ENCODE results near the gene PXDN. TPM values are rescaled to one million over a fixed set of nuclear protein-coding genes. Genes with fewer than 3 reads are reported as not detected.

PXDN gene
- total RNA-seq, 2 experiments from 2014 or later = not detected

DNA sequence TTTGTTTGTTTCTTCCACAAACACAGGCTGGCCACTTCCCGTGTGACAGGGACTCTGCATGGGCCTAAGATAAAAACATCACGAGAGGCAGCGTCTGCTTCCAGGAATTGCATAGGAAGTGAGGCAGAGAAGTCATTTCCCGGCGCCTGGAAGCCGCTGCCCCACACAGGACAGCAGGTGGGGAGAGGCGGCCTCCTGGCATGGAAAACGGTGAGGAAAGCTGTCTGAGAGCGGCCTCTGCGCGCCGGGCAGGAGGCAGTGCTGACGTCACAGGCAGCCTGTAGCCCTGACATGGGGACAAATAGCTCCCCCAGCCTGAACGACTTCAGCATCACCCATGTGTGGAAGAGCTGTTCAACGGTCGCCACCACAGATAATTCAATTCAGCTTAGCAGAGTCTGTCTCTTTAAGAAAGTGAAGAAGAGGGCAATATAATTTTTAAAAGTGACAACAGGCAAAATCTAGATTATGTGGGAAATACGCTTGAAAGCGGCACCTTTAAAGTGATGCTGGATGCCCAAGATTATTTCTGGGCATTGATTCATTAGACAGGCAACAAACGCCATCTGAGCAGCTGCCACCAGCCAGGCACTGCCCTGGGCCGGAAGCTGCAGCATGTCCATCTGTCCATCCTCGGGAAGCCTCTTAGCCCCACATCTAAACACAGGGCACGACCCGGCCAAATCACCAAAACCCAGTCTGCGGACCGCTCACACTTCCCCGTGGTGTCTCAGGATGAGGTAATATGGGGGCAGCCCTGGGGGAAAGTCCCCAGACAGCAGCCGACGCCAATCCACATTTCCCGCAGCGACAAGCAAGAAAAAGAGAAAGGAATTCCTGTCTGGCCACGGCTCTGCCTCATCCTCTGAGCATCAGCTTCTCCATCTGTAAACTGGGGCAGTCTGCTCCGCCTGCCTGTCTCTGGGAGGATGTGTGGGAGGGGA, 138.9 kb downstream of the PXDN start:
- Mint-ChIP-seq H3K27me3 (peaks cover 2% of the 10 kb centered on the region), H3K4me1 (ENCODE audit: low read depth) (no peaks in the 10 kb centered on the region), H3K9me3 (no peaks in the 10 kb centered on the region), H3K4me3 (no peak overlapping the region), H3K27ac (no peak overlapping the region), H3K36me3 (no peaks in the 10 kb centered on the region)
- intact Hi-C loops (cut with micrococcal nuclease) = no loop called here
- no peak for DNase-seq
- POLR2A ChIA-PET = no interaction called here
- CTCF ChIA-PET = no interaction called here

DNA sequence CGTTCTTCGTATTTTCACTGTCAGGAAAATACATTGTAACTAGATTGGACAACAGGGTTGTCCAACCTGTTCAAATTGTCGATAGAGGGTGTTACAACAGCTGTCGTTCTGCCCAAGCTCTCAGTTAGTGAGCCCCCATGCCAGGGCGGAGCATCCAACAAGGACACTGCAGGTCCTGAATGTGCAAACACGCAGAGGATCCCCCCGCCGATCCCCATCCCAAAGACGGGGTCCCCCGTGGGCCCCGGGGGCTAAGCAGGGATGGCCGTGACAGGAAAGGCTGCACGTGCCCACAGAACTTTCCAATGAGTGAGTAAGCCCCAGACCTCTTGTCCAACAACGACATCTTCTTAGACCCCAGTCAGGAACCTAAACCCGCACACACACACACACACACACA, 140.8 kb downstream of the PXDN start:
- POLR2A ChIA-PET = no interaction called here
- no peaks in the 10 kb centered on the region for H3K4me1 Mint-ChIP-seq (ENCODE audit: low read depth)
- H3K36me3 Mint-ChIP-seq = no peaks in the 10 kb centered on the region
- no peak for DNase-seq
- H3K4me3 Mint-ChIP-seq = no peak overlapping the region
- no peak overlapping the region for H3K27ac Mint-ChIP-seq
- H3K9me3 Mint-ChIP-seq = no peaks in the 10 kb centered on the region
- CTCF ChIA-PET = no interaction called here
- intact Hi-C loops (cut with micrococcal nuclease) = no loop called here
- H3K27me3 Mint-ChIP-seq = peaks cover 1% of the 10 kb centered on the region

DNA sequence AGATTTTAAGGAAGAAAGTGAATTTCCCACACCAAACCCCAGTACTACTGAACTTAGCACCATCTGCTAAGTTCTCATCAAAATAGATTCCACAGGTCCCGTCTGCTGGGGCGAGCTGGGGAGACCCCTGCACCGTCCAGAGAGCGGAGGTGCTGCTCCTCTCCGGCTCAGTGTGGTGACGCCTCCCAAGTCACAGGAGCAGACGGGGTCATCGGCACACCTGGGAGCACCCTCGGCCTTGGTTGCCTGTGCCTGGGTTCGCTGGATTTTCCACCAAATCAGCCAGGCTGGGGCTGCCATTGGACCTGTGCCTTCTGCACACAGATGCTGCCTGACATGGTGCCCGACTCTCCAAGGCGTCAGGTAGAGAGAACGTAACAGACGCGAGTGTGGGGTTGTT, 141.3 kb downstream of the PXDN start:
- CTCF ChIA-PET = no interaction called here
- no peak for DNase-seq
- no peaks in the 10 kb centered on the region for H3K9me3 Mint-ChIP-seq
- POLR2A ChIA-PET = no interaction called here
- peaks cover 1% of the 10 kb centered on the region for H3K27me3 Mint-ChIP-seq
- intact Hi-C loops (cut with micrococcal nuclease) = no loop called here
- H3K36me3 Mint-ChIP-seq = no peaks in the 10 kb centered on the region
- H3K27ac Mint-ChIP-seq = no peak overlapping the region
- H3K4me1 Mint-ChIP-seq (ENCODE audit: low read depth) = no peaks in the 10 kb centered on the region
- H3K4me3 Mint-ChIP-seq = no peak overlapping the region

DNA sequence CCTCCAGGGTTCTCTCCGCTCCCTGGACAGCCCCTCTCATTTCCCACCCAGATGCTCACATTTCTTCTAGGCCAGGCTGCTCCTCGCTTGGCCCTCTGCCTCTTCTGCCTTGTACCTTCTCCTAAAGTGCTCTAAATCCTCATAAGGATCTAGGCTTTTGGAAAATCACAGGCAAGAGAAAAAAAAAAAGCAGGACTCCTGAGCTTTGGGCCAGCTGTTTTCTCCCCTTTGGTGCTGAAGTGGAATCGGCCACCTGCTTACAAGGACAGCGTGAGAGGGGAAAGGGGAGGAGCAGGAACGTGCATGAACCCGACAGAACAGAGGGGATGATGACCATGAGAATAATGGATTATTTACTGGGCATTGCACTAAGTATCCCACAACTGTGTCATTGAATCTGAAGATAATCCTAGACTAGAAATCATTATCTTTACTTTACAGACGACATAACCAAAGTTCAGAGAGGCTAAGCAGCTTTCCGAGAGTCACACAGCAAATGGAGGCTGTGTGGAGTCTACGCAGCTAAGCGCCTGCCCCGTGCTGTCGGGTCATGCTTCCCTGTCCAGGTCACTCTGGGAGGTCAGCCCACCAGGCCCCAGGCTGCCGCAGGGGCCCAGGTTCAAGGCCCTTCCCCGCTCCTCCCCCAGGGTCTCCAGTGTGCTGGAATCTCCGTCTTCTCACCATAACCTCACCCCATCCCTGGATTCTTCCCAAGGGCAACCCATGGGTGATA, 141.9 kb downstream of the PXDN start:
- POLR2A ChIA-PET = no interaction called here
- DNase-seq = no peak
- no peaks in the 10 kb centered on the region for H3K36me3 Mint-ChIP-seq
- CTCF ChIA-PET = no interaction called here
- intact Hi-C loops (cut with micrococcal nuclease) = no loop called here
- H3K4me3 Mint-ChIP-seq = no peak overlapping the region
- no peaks in the 10 kb centered on the region for H3K4me1 Mint-ChIP-seq (ENCODE audit: low read depth)
- peaks cover 1% of the 10 kb centered on the region for H3K27me3 Mint-ChIP-seq
- no peak overlapping the region for H3K27ac Mint-ChIP-seq
- H3K9me3 Mint-ChIP-seq = no peaks in the 10 kb centered on the region

DNA sequence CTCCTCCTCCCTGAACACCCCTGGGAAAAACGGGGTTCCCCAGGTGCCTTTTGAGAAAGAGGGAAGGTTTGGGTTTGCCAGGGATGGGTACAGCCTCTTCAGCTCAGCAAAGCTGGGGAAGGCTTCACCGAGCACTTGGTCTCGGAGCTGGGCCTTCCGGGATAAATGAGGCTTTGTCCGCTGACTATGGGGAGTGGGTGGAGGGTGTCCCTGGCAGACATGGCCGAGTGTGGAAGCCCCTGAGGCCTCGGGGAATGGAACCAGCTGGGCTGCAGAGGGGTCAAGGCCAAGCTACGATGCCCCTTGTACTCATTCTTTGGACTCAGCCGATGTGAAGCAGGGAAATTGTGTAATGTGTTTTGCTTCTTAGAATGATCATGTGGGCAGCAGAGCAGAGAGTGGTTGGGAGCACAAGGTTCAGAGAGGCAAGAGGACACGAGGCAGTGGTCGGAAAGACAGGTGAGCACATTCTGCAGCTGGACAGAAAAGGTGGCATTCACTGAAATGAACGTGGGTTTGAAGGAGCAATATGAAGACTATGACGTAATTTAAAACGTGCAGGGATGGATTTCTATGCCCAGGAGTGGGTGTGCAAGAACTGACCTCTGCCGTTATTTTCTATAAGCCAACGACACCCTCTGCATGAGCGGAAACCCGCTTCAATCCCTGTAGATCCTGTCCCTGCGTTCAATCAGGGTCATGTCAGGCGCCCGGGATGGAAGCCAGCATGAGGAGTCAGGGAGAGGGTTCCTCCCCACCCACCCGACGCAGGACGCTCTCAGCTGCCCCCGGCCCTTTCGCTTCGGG, 142.6 kb downstream of the PXDN start:
- intact Hi-C loops (cut with micrococcal nuclease) = no loop called here
- ChIA-PET POLR2A (no interaction called here), CTCF (interaction anchor here (0.6 kb wide), 1 partner anchor 1166 kb away, joined by 3 read pairs; no protein-coding TSS in a partner anchor)
- Mint-ChIP-seq H3K36me3 (no peaks in the 10 kb centered on the region), H3K4me1 (ENCODE audit: low read depth) (no peaks in the 10 kb centered on the region), H3K27ac (no peak overlapping the region), H3K4me3 (no peak overlapping the region), H3K27me3 (no peaks in the 10 kb centered on the region), H3K9me3 (no peaks in the 10 kb centered on the region)
- DNase-seq = no peak

DNA sequence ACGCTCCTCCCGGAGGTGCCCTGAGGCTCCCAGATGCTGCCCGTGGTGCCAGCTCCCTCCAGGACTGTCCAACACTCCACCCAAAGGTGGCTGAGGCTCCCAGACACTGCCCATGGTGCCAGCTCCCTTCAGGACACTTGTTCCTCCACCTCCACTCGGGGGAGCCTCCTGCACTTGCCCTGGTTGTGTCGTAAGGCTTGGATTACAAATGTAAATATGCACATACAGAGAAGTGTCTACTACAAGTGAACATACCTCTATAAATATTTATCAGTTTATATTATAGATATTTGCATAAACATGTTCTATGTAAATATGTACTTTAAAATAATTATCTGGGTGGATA, 143.3 kb downstream of the PXDN start:
- intact Hi-C loops (cut with micrococcal nuclease) = no loop called here
- CTCF ChIA-PET = interaction anchor here (0.6 kb wide), 1 partner anchor 1166 kb away, joined by 3 read pairs; no protein-coding TSS in a partner anchor
- H3K36me3 Mint-ChIP-seq = no peaks in the 10 kb centered on the region
- no peaks in the 10 kb centered on the region for H3K27me3 Mint-ChIP-seq
- H3K4me1 Mint-ChIP-seq (ENCODE audit: low read depth) = no peaks in the 10 kb centered on the region
- no peak overlapping the region for H3K4me3 Mint-ChIP-seq
- POLR2A ChIA-PET = no interaction called here
- no peaks in the 10 kb centered on the region for H3K9me3 Mint-ChIP-seq
- no peak for DNase-seq
- no peak overlapping the region for H3K27ac Mint-ChIP-seq

DNA sequence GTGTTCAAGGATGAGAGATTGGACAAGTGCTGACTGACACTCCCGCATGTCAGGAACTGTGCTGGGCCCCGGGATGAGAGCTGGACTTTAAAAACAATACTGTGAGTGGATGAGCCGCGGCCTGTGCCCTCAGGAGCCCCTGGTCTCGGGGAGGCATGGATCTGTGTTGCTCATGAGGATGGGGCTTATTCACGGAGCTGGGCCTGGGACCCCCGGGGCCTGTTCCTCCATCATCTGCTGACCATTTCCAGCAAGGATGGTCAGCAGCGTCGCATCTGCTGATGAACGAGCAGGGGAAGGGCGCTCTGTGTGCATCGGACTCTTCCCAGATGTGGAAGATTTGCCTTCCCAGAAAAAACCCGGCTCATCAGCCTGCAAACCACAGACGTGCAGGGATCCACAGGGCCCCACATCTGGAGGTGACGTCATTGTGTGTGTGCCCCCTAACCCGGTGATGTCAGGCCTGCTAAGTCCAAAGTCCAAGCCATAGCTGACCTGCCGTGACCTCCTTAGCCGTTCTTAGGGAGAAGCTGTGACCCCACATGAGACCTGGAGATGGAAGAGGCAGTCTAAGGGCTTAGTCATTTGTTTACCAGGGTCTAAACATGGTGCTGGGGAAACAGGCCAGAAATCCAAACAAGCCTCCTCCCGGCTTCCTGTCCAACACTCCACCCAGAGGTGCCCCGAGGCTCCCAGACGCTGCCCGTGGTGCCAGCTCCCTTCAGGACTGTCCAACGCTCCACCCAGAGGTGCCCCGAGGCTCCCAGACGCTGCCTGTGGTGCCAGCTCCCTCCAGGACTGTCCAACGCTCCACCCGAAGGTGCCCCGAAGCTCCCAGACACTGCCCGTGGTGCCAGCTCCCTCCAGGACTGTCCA, 143.9 kb downstream of the PXDN start:
- Mint-ChIP-seq H3K4me1 (ENCODE audit: low read depth) (no peaks in the 10 kb centered on the region), H3K9me3 (no peaks in the 10 kb centered on the region), H3K36me3 (no peaks in the 10 kb centered on the region), H3K27ac (no peak overlapping the region), H3K4me3 (no peak overlapping the region), H3K27me3 (no peaks in the 10 kb centered on the region)
- no peak for DNase-seq
- CTCF ChIA-PET = no interaction called here
- POLR2A ChIA-PET = no interaction called here
- intact Hi-C loops (cut with micrococcal nuclease) = no loop called here

DNA sequence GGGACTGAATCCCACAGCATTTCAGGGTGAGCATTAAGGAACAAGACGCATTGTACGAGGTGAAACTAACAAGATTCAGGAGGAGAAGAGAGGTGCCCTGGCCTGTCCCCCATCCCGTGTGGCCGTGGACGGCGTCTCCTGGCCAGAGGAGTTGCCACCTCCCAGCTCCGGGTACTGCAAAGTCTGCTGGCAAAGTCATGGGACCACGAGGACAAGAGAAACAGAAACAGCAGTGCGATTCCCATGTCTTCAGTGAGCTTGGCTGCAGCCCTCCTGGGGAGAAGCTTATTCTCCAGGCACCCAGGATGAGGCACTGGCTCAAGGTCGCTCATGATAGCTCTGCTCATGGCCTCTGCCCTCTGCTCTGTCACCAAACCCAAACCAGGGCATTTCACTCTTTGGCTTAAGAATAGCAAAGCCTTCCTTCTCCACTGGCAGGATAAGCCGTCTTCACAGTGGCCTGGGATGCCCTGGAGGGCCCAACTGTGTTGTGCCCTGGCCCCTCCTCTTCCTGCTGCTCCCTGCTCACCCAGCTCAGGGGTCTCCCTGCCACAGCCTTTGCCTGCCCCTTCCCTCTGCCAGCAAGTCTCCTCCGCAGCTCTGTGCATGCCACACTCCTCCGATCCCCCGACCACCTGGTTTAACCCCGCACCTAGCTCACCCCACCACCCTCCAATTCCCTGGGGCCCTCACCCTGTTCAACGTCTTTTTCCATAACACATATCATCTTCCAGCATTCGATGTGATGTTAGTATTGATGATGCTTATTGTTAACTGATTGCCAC, 144.8 kb downstream of the PXDN start:
- no peak for DNase-seq
- Mint-ChIP-seq H3K4me3 (no peak overlapping the region), H3K27me3 (no peaks in the 10 kb centered on the region), H3K4me1 (ENCODE audit: low read depth) (no peaks in the 10 kb centered on the region), H3K36me3 (no peaks in the 10 kb centered on the region), H3K27ac (no peak overlapping the region), H3K9me3 (no peaks in the 10 kb centered on the region)
- POLR2A ChIA-PET = no interaction called here
- intact Hi-C loops (cut with micrococcal nuclease) = no loop called here
- CTCF ChIA-PET = no interaction called here

DNA sequence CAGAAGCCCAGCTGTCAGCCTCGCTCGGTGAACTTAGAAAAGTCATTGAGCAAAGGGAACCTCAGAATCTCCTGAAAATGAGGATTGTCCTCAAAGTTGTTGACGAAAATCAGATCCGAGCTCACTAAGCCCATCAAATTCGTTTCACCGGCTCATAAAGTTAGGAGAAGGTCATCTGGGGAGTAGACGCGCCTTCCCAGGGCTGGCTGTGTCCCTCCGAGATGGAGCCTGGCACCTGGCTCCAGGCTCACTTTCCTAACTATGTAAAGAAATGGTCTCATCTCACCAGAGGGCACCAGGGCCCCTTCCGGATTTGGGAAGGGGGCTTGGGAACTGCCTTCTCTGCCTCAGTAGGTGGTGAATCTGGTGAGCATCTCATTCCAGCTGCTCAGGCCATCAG, 145.5 kb downstream of the PXDN start:
- intact Hi-C loops (cut with micrococcal nuclease) = no loop called here
- H3K4me3 Mint-ChIP-seq = no peak overlapping the region
- H3K36me3 Mint-ChIP-seq = no peaks in the 10 kb centered on the region
- DNase-seq = no peak
- no peaks in the 10 kb centered on the region for H3K4me1 Mint-ChIP-seq (ENCODE audit: low read depth)
- H3K27ac Mint-ChIP-seq = no peak overlapping the region
- no peaks in the 10 kb centered on the region for H3K9me3 Mint-ChIP-seq
- CTCF ChIA-PET = no interaction called here
- no peaks in the 10 kb centered on the region for H3K27me3 Mint-ChIP-seq
- POLR2A ChIA-PET = no interaction called here

DNA sequence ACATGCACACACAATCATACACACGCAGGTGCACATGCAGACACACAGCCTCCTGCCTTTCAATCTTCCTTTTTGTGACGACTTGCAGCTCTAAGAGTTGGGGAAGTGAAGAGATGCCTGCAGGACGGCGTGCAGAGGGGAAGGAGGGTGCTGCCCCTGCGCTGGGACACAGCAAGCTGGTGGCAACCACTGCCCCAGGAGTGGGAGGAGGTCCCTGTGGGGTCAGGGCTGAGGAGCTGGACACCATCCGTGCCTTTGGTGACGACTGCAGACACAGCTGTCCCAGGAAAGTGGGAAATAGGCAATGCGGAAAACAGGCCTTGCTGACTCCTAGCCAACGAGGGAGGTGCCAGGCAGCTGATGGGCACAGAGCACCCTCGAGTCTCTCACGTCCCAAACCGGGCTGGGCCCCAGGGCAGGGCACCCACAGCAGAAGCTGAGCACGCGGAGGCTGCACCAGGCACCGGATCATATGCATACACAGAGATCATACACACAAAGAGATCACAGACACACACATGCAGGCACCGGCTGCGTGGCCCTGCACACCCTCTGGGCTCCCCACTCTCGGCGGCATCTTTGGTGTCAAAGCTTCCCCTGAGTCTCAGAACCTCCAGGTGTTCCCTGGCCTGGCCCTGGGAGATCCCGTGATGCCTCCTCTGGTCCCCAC, 146.1 kb downstream of the PXDN start:
- DNase-seq = no peak
- H3K4me1 Mint-ChIP-seq (ENCODE audit: low read depth) = no peaks in the 10 kb centered on the region
- no peak overlapping the region for H3K4me3 Mint-ChIP-seq
- H3K27me3 Mint-ChIP-seq = no peaks in the 10 kb centered on the region
- ChIA-PET CTCF (no interaction called here), POLR2A (no interaction called here)
- no peaks in the 10 kb centered on the region for H3K9me3 Mint-ChIP-seq
- no peak overlapping the region for H3K27ac Mint-ChIP-seq
- intact Hi-C loops (cut with micrococcal nuclease) = no loop called here
- H3K36me3 Mint-ChIP-seq = no peaks in the 10 kb centered on the region

DNA sequence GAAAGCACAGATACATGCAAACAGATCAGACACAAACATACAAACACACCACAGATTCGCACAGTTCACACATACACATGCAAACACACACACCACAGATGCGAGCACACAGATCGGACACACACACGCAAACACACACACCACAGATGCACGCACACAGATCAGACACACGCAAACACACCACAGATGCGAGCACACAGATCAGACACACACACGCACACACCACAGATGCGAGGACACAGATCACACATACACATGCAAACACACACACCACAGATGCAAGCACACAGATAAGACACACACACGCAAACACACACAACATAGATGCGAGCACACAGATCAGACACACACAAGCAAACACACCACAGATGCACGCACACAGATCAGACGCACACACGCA, 149.0 kb downstream of the PXDN start:
- CTCF ChIA-PET = no interaction called here
- Mint-ChIP-seq H3K27ac (no peak overlapping the region), H3K9me3 (no peaks in the 10 kb centered on the region), H3K4me1 (ENCODE audit: low read depth) (no peaks in the 10 kb centered on the region), H3K4me3 (no peak overlapping the region), H3K36me3 (no peaks in the 10 kb centered on the region), H3K27me3 (peaks cover 9% of the 10 kb centered on the region)
- DNase-seq = no peak
- intact Hi-C loops (cut with micrococcal nuclease) = no loop called here
- POLR2A ChIA-PET = no interaction called here

Data from activated CD4-positive, alpha-beta memory T cell treated with anti-CD3 and anti-CD28 coated beads for 36 hours (primary cell).